Adrenal gland (tissue), 12 donors: ENCODE results near the gene EQTN. TPM values are rescaled to one million over a fixed set of nuclear protein-coding genes. Genes with fewer than 3 reads are reported as not detected.

Experiments
- DNase-seq, 7 donors: peaks; one replicate each; pipeline ENCODE4 v3.0.0-alpha.2; 2019 to 2020
- H3K27ac ChIP-seq, 5 donors: fragments of 200-600 bp; sonication (generic) in 4 of 5; 1 replicate in 3 of 5; 2 replicates in 2 of 5; pipeline versions ENCODE4 v1.5.1 to v1.8.0; 2016 to 2020; ENCODE audit warnings: mild to moderate bottlenecking in 1 of 5
- H3K27me3 ChIP-seq: fragments of 200-600 bp; 2 replicates; pipeline ENCODE4 v1.8.0; 2021
- H3K36me3 ChIP-seq, 2 donors: fragments of 200-600 bp; replicated peaks in 1 of 2; 1 replicate in 1 of 2; 2 replicates in 1 of 2; pipeline versions ENCODE4 v1.5.1 to v1.8.0; 2018 to 2022
- H3K4me1 ChIP-seq, 2 donors: fragments of 200-600 bp; replicated peaks in 1 of 2; 1 replicate in 1 of 2; 2 replicates in 1 of 2; pipeline versions ENCODE4 v1.5.1 to v1.8.0; 2018 to 2021
- H3K4me3 ChIP-seq, 4 donors: fragments of 200-600 bp; sonication (generic) in 3 of 4; one replicate each; pipeline ENCODE4 v1.5.1; 2016 to 2018
- H3K9me3 ChIP-seq, 3 donors: fragments of 200-600 bp; sonication (generic) in 1 of 3; replicated peaks in 1 of 3; 1 replicate in 2 of 3; 2 replicates in 1 of 3; pipeline versions ENCODE4 v1.5.1 to v1.8.0; 2016 to 2021
- POLR2A ChIP-seq, 2 donors: fragments of 450-650 bp; IDR thresholded peaks; one replicate each; pipeline ENCODE4 v1.6.1; 2017; ENCODE audit warnings: antibody characterized with exemption in 2 of 2, mild to moderate bottlenecking in 2 of 2, moderate library complexity in 1 of 2
- WGBS, 4 donors: extraction: QIAGEN DNeasy Blood & Tissue Kit in 2 of 4; methylation state at CpG; one replicate each; pipeline versions ENCODE4 v1.1.5 to v1.1.7; 2013 to 2017; 5-methylcytosine and 5-hydroxymethylcytosine counted together
- intact Hi-C, 2 donors: fragments of 100-400 bp; cut with DNase I; formaldehyde crosslinking; loops; one replicate each; pipeline versions ENCODE4 v1.14.1 to v1.15.0; 2022 to 2023
- polyA plus RNA-seq, 3 donors: library from polyadenylated mRNA; stranded (reverse); fragments of 200-250 nt in 2 of 3; fragments of 350-450 nt in 1 of 3; fragmentation: Illumina TruSeq in 1 of 3; extraction: RNeasy Lipid Tissue Mini Kit (QIAGEN cat#74804) in 1 of 3; gene quantifications; one replicate each; pipeline ENCODE4 v1.2.3, GENCODE V29; 2013 to 2014
- total RNA-seq, 9 donors: library from RNA; depleted of rRNA in 4 of 9; stranded (reverse); fragments of >200 nt in 4 of 9; fragments of 120-200 nt in 1 of 9; fragmentation: NEBNext Ultra II Directional in 1 of 9; extraction: Animal tissue kit (Norgen Biotek cat#: 25700) in 1 of 9; gene quantifications; one replicate each; pipeline versions ENCODE4 v1.1.0 to v1.2.4, GENCODE V29; 2013 to 2023
- TF ChIP-seq, protein P1 (sequence below), 6 experiments: fragments of 450-650 bp in 4 of 6; fragments of 200-600 bp in 2 of 6; sonication (generic) in 1 of 6; IDR thresholded peaks; 1 replicate in 5 of 6; 2 replicates in 1 of 6; pipeline versions ENCODE4 v1.5.1 to v1.8.0; 2016 to 2021; ENCODE audit warnings: antibody characterized with exemption in 6 of 6, mild to moderate bottlenecking in 2 of 6, moderate library complexity in 1 of 6
- donor health status: healthy with polysubstance abuse.
- donor health status: Bipolar disorder and iron deficiency.
- donor health status: DM: yes; HTN: yes; CAD: no.
- donor health status: DM: no; HTN: no; CAD: no.
- donor health status: DM: no; HTN: no; CAD: no.
- donor health status: DM: yes; HTN: yes; CAD: no.

EQTN gene
- total and polyA plus RNA-seq, 12 donors, result 0.11 to 0.24 TPM; not detected in 10

DNA sequence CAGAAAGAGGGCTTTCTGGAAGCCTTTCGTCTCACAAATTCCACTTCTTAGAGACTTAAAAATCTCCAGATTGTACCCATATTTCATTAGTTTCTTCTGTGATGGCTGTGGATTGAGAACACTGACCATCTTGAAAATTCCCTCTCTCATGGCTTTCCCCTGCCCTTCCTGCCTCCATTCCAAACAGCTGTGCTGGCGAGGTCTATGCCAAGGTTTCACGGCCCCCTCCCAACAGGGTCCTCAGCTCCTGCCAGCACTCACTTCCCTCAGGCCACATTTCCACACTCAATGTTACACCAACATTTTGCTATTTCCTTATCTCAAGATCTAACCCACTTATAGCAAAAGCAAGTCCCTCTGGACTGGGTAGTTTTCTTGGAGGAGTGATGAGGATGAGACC lies 40.3 kb upstream of the EQTN start:
- DNase-seq, result no peak
- no peak overlapping the region for H3K27ac ChIP-seq
- 85 to 96% (median 94%) methylated on average over 3 of the region's 3 CpGs for WGBS, 4 donors
- no peak overlapping the region for H3K4me3 ChIP-seq
- H3K9me3 ChIP-seq, result no peaks in the 10 kb centered on the region
- TF ChIP-seq POLR2A (IDR thresholded peaks at IDR 0.05), result no peak
- TF ChIP-seq, protein P1, sequence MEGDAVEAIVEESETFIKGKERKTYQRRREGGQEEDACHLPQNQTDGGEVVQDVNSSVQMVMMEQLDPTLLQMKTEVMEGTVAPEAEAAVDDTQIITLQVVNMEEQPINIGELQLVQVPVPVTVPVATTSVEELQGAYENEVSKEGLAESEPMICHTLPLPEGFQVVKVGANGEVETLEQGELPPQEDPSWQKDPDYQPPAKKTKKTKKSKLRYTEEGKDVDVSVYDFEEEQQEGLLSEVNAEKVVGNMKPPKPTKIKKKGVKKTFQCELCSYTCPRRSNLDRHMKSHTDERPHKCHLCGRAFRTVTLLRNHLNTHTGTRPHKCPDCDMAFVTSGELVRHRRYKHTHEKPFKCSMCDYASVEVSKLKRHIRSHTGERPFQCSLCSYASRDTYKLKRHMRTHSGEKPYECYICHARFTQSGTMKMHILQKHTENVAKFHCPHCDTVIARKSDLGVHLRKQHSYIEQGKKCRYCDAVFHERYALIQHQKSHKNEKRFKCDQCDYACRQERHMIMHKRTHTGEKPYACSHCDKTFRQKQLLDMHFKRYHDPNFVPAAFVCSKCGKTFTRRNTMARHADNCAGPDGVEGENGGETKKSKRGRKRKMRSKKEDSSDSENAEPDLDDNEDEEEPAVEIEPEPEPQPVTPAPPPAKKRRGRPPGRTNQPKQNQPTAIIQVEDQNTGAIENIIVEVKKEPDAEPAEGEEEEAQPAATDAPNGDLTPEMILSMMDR (IDR thresholded peaks at IDR 0.05), result no peak
- peaks cover 0 to 52% of the 10 kb centered on the region in 2 donors for H3K4me1 ChIP-seq
- intact Hi-C loops, result loop anchor here in 1 of 2 donors (5.0 kb wide), 1 partner anchor 190 kb away; the partner anchor contains the start of gene MOB3B
- H3K36me3 ChIP-seq, result no peaks in the 10 kb centered on the region
- H3K27me3 ChIP-seq, result no peaks in the 10 kb centered on the region

DNA sequence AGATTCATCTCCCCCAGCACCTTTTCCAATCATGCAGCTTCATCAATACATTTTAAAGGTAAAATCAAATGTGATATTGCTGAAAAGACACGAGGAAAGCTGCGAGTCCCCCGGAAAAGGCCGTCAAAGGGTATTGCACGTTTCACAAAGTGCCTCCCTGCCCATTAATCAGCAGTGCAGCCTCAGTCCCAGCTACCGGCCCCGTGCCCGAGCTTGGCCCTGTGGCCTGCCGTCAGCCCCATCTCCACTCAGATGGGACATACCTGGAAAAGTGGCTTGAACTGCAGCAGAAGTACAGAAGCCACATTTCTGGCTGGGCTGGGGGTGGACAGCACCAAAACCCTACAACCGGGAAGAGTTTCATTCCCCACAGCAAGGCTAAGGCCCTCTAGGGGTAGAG lies 39.9 kb upstream of the EQTN start:
- no peak for TF ChIP-seq POLR2A (IDR thresholded peaks at IDR 0.05)
- TF ChIP-seq, protein P1 (IDR thresholded peaks at IDR 0.05), result no peak
- H3K4me1 ChIP-seq, result peaks cover 0 to 49% of the 10 kb centered on the region in 2 donors
- H3K27me3 ChIP-seq, result no peaks in the 10 kb centered on the region
- no peak for DNase-seq
- H3K9me3 ChIP-seq, result no peaks in the 10 kb centered on the region
- WGBS, 4 donors, result 86 to 95% (median 94%) methylated on average over 10 of the region's 10 CpGs
- intact Hi-C loops, result loop anchor here in 1 of 2 donors (5.0 kb wide), 1 partner anchor 190 kb away; the partner anchor contains the start of gene MOB3B
- H3K27ac ChIP-seq, result no peak overlapping the region
- no peak overlapping the region for H3K4me3 ChIP-seq
- no peaks in the 10 kb centered on the region for H3K36me3 ChIP-seq

DNA sequence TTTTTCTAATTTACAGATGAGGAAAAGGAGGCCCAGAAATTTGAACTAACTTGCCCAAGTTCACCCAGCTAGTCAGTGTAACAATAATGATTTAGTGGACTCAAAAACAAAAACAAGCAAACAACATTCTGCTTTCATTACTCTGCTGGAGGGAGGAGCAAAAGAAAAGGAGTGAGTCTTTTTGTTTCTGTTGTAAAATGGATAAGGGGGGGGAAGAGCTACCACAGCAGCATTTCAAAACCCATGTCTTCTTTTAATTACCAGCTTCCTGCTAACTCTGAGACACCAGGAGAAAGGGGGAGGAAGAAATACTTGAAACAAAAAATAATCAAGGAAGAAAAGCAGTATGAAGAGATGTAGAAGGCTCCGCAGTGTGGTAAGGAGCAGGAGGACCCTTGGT lies 39.2 kb upstream of the EQTN start:
- intact Hi-C loops, result loop anchor here in 1 of 2 donors (5.0 kb wide), 1 partner anchor 191 kb away; the partner anchor contains the start of gene MOB3B
- no peak for TF ChIP-seq POLR2A (IDR thresholded peaks at IDR 0.05)
- TF ChIP-seq, protein P1 (IDR thresholded peaks at IDR 0.05), result no peak
- no peaks in the 10 kb centered on the region for H3K36me3 ChIP-seq
- H3K27me3 ChIP-seq, result no peaks in the 10 kb centered on the region
- peaks cover 0 to 42% of the 10 kb centered on the region in 2 donors for H3K4me1 ChIP-seq
- no peaks in the 10 kb centered on the region for H3K9me3 ChIP-seq
- DNase-seq, result no peak
- H3K4me3 ChIP-seq, result no peak overlapping the region
- WGBS, 4 donors, result 97 to 100% (median 99%) methylated on average over 1 of the region's 1 CpG
- H3K27ac ChIP-seq, result no peak overlapping the region

DNA sequence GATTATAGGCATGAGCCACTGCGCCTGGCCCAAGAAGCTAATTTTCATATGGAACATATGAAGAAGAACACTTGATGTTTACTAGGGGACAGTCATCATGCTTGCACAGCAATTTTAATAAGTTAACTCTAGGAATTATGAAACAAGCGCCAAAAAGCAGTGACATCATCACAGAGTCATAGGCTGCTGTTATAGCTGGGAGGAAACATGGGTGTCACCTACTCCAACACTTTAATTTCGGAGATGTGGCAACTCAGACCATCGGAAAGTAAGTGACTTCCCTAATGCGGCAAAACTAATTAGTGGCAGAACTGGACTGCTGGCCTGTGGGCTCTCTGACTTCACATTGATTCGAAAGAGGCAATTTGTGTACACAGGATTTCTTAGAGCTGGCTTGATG lies 38.1 kb upstream of the EQTN start:
- Histone ChIP-seq H3K4me3 (no peak overlapping the region), H3K27ac (no peak overlapping the region), H3K36me3 (no peaks in the 10 kb centered on the region), H3K4me1 (peaks cover 0 to 31% of the 10 kb centered on the region in 2 donors), H3K27me3 (no peaks in the 10 kb centered on the region), H3K9me3 (no peaks in the 10 kb centered on the region)
- intact Hi-C loops, result loop anchor here in 1 of 2 donors (5.0 kb wide), 1 partner anchor 192 kb away; the partner anchor contains the start of gene MOB3B
- DNase-seq, result no peak
- WGBS, 4 donors, result 72 to 88% (median 82%) methylated on average over 6 of the region's 6 CpGs
- no peak for TF ChIP-seq POLR2A (IDR thresholded peaks at IDR 0.05)
- TF ChIP-seq, protein P1 (IDR thresholded peaks at IDR 0.05), result no peak
